GM21526 (cell line): ENCODE data around the gene OTOP2.

Experiments used
- ATAC-seq: cut with Tn5 transposase; IDR thresholded peaks from one replicate; pipeline ENCODE4 v1.9.1; 2021; ENCODE audit warnings: moderate library complexity; ENCODE audit not compliant: unreplicated experiment, low FRiP score

The OTOP2 gene, protein sequence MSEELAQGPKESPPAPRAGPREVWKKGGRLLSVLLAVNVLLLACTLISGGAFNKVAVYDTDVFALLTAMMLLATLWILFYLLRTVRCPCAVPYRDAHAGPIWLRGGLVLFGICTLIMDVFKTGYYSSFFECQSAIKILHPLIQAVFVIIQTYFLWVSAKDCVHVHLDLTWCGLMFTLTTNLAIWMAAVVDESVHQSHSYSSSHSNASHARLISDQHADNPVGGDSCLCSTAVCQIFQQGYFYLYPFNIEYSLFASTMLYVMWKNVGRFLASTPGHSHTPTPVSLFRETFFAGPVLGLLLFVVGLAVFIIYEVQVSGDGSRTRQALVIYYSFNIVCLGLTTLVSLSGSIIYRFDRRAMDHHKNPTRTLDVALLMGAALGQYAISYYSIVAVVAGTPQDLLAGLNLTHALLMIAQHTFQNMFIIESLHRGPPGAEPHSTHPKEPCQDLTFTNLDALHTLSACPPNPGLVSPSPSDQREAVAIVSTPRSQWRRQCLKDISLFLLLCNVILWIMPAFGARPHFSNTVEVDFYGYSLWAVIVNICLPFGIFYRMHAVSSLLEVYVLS

DNA sequence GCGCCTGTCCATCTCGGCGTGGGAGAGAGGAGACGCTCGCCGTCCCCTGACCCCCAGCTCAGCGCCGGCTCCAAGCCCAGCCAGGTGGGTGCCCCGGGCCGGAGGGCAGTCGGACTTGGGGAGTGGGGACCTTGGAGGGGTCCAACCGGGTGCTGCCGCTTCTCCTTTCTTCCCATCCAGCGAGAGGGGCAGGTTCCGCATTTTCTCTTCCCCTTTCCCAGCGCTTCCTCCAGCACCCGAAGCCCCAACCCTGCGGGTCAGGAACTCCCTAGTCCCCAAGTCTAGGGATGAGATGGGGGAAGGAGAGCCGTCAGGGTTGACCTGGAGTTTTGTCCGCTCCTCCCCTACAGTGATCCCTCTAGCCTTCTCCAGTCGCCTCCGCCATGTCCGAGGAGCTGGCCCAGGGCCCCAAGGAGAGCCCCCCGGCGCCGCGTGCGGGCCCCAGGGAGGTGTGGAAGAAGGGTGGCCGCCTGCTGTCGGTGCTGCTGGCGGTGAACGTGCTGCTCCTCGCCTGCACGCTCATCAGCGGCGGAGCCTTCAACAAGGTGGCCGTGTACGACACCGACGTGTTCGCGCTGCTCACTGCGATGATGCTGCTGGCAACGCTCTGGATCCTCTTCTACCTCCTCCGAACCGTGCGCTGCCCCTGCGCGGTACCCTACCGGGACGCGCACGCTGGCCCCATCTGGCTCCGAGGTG lies at the start of gene OTOP2:
Gene OTOP2 (plus strand): TSS at position 24 of the 699 bp plus-strand sequence. CDS start 360 bp downstream, at position 384.
- no peak for ATAC-seq

DNA sequence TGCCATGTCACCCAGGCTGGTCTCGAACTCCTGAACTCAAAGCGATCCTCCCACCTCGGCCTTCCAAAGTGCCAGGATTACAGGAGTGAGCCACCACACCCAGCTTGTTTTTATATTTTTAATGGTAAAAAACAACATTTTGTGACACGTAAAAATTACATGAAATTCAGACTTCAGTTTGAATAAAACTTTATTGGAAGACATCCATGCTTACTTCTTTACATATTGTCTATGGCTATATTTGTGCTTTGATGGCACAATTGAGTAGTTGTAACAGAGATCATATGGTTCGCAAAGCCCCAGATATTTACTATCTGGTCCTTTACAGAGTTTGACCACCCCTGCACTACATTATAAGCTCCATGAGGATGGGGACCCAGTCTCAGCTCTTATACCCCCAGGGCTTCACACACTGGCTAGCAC lies 49.4 kb upstream of the OTOP2 start:
- no peak for ATAC-seq

DNA sequence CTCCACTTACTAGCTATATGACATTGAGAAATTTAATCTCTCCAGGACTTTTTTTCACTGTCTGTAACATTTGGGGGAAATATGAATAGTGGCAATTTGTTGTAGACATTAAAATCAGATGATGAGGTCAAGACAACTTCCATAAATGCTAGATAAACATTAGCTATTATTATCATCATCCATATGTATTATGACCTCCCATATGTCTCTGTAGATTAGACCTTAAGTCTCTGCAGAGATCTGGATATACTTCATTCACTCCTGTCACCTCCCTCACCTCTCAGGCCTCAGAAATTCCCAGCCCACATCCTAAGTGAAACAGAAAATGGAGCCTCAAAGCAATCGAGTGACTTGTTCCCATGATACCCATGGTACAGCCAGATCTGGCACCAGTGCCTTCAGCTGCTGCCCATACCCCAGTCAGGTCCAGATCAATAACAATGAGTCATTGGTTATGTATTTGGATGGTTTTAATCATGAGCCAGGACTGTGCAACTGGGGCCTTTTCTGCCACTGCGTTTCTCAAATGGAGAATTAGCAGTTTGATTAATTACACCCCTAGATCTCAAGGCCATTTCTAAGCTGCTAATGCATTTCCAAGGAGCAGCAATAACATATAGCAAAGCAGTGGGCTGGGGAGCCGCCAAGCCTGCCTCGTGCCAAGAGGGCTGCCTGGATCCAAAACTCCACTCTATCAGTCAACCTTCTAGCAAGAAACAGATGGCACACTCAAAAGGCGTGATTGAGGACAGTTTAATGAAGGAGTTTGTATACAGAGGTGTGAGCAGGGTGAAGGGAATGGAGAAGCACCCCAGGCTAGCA lies 48.7 kb upstream of the OTOP2 start:
- no peak for ATAC-seq

DNA sequence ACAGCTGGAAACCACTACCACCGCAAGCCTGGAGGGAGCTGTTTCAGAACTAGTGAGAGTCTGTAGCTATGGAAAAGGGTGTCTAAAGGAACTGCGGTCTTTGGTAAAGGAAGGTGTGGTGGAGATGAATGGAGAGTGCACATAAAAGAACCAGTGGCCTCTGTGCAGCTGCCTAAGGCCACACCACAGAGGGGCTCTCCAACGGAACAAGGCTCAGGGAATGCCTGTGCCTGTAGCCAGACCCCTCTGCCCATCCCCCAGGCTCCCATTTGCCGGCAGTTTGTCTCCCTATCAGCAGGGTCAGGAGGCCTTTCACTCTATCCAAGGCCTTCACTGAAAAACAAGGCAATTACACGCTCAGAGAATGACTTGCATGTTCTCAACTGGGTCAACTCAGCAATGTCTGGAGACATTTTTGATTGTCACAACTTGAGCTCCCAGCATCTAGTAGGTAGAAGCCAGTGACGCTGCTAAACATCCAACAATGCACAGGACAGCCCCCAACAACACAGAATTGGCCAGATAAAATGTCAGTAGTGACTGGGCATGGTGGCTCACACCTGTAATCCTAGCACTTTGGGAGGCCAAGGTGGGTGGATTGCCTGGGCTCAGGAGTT lies 48.0 kb upstream of the OTOP2 start:
- no peak for ATAC-seq

DNA sequence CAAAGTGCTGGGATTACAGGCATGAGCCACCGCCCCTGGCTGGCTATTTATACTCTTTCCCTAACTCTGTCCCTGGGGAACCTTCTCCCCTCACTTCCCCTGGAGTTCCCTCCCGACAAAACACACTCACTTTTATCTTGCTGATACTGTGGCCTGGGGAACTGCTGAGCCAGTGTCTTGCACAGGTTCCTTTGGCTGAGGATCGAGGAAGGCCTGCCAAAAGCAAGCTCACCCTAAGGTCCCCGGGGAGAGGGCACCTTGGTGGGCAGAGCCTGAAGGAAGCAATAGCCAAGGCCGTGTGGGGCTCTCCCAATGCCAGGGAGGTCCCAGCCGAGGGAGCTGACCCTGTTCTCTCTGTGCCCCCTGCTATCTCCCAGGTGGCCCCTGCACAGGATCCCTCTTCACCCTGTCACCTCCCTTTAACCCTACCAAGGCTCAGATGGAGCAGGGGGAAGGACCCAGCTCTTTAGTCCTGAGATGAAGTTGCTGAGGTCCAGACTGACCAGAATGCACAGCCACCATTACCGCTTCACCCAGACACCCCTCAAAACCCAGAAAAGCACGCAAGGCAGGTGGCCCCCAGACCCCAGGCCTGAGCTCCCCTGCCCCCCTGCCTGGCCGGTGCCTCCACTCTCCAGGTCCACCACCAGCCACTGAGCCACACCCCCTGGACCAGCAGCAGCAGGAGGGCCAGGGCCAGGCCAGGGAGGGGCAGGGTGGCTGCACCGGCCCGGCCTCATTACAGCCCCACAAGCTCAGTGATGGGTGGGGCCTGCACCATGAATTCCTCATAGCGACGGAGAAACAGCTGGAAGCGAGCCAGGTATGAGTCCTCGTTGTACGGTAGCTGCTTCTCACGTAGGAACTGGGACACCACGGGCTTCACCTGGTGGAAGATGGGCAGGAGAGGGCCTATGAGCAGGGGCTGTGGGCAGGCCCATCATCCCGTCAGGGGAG lies 46.2 kb upstream of the OTOP2 start:
- no peak for ATAC-seq

DNA sequence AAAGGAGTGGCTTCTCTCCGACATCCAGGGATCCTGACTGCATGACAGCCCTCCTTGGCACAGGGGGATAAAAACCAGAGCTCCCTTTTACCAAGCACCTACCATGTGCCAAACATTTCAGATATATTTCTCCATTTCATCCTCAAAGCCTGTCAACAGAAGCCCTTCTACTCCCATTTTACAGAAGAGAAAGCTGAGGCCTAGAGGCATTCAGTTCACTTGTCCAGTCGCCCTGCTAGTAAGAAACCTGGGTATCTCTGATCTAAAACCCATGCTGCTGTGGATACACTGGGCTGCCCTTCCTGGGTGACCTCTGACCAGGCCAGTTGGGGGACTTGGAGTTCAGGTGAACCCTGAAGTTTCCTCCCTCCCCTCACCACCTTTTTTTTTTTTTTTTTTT lies 45.4 kb upstream of the OTOP2 start:
- no peak for ATAC-seq

DNA sequence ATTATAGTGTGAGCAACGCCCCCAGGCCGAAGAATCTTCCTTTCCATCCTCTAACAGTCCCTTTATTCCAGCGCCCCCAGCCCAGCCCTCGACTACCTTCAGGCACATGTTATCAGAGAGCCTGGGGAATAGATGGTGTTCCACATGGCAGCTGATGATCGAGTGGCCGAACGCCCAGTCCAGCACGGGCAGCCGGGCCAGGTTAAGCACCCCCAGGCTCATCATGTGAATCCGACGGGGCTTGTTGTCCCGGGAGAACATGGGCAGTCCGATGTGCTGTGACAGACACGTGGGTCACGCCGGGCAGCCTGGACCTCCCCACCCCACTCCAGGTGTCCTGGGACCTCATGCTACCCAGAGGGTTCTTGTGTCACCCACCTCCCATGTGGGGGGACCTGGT lies 44.8 kb upstream of the OTOP2 start:
- no peak for ATAC-seq

DNA sequence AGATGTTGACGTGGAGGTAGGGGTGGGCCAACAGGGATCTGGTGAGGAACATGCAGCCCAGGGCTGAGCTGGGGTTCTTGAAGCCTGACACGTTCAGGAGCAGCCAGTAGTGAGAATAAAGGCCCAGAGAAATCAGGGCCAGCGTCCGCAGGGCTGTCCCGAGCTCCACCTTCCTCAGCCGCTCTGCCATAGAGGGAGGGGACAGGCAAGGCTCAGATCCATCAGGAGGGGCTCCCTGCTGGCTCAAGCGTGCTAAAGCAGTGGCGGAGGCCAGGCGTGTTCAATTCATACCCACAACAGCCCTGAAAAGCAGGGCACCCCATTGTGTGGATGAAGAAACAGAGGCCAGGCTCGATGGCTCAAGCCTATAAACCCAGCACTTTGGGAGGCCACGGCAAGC lies 43.0 kb upstream of the OTOP2 start:
- ATAC-seq = no peak

DNA sequence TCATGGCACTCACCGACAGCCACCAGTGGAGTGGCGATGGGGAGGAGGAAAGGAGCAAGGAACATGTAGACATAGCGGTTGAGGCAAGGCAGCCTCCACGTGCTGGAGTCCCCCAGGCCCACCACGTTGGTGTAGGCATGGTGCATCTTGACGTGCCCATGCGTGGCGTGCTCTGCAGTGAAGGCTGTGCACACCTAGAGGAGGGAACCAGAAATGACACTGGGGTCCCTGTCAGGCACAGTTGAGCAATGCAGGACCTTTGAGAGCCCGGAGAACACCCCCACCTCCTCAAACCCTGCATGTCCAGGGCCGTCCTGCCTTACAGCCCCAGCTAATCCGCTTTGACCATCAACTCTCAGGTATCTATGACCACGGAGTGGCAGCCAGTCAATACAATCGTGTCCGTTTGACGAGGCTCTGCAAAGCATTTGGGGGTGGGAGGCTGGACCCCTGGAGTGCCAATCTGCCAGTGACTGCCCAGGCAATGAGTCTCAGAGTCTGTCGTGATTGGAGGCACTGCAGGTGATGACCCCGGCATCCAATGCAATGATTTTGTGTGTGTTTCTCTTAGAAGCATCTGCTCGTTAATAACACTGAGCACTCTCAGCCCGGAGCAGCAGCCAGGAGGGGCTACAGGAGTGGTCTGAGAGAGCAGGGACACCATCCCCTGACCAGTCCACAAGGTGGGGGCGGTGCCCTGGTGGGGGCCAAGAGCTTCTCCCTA lies 41.4 kb upstream of the OTOP2 start:
- ATAC-seq = no peak

DNA sequence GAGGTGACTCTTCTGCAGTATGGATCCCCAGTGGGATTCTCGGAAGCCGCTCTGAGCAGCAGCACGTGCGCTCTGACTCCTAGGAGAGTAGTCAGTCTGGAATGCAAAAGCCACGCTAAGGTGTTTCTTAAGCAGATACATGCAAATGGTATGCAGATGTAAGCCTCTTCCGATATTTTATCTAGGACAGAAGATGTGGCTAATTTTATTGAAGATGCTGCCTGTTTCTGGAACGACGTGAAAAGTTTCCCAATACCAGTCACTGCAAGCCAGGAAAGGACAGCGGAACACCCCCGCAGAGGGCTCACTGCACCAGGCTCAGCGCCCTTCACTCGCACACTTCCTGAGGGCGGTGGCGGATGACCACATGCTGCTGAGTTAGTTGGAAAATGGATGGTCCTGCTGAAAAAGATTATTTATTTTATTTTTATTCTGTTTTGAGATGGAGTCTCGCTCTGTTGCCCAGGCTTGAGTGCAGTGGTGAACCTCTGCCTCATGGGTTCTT lies 40.8 kb upstream of the OTOP2 start:
- no peak for ATAC-seq

DNA sequence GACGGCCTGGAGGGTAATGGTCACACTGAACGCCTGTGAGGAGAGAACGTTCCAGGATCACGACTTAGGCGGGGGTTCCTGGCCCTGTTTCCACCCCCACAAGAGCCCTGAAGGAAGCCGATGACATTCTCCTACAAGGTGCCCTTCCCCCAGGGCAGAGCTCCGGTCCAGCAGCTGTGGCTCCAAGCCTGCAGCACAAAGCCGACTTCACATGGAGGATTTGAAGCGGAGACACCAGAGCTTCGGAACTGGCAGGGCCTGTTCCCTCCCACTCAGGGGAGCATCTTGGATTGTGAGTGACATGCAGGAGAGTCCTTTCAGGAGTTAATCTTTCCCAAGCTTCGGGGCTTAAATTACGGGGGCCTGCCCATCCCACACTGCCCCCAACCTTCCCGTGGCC lies 35.6 kb upstream of the OTOP2 start:
- ATAC-seq = no peak

DNA sequence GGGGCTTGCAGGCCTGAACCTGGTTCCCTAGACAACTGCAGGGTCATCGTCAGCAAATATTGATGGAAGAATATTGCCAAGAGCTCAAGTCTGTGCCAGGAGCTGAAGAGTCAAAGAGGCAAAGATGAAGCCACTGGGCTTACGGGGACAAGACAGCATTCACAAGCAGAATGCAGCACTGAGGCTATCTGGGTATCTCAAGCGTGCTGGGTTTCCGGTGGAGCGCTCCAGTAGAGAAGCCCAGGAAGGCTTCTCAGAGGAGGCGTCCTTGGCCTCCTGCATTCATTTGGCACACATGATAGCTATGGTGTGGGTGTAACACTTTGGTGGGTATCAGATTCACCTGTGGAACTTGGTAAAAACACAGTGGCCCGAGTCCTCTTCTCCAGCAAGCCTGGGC lies 33.5 kb upstream of the OTOP2 start:
- ATAC-seq = no peak

DNA sequence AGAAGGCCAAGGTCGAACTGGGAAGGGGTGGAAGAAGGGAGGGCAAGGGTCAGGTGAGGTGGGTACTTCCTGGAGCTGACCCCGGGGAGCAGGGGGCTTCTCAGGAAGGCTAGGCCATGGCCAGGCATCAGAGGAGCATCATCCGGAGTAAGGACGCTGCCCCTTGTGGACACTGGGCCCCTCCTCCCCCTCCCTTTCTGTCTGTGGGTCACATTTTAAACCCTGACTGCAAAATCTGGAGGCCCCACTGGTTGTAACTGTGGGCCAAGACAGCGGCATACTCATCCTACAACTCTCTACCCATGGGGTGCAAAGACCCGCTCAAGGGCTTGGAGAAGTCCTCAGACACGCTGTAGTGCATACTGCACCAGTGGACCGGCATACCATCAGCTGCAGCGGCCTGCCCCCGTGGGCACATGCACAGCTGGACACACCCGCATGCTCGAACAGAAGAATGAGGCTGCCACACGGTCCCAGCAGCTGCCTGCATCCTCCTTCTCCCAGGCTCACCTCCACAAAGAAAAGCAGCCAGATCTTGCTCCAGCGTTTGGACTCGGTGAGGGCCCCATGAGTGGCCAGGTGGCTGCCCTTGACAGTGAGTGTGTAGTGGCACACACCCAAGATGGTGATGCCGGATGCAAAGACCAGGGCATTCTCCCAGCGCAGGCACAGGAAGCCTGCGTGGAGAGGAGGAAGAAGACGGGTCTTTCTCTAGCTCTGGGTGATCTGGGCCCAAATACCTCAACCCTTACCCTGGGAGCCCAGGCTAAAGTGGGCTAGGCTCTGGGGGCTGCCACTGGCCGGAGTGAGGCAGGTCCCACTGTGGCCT lies 31.8 kb upstream of the OTOP2 start:
- no peak for ATAC-seq

DNA sequence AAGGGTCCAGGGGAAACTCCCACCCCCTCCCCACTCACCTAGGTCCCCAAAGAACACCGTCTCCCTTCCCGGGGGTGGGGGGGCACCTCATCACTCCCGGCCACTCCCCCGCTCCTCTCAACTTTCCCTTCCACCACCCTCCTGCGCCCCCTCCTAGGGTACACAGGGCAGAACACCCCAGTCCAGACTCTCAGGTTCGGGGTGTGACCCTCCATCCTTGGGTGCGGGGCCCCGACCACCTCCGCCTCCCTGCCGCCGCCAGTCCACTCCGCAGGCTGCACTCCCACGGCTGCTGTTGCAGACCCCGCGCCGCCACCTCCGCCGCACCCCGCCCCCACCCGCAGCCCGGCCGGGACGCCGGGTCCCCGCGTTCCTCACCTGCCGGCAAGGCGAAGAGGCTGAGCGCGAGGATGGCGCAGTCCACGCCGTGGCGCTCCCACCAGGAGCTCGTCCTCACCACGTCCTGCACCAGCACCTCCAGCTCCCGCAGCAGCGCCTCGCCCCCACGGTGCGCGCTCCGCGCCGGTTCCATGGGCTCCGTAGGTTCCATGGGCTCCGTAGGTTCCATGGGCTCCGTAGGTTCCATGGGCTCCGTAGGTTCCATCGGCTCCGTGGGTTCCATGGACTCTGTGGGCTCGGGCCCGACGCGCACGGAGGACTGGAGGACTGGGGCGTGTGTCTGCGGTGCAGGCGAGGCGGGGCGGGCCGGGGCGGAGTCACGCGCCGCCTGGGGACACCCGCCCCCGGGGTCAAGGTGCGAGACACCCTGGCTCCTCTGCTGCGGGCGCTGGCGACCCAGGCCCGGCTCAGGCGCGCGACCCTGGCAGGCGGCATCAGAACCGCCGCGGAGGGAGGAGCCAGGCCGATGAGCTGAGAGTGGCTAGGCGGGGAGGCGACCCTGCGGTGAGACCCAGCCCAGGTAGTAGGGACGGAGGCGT lies 30.8 kb upstream of the OTOP2 start, which contains the start of gene FADS6:
Gene FADS6 (minus strand): TSS at position 660 of the 938 bp plus-strand sequence. CDS start 38 bp downstream, at position 622.
- no peak for ATAC-seq

DNA sequence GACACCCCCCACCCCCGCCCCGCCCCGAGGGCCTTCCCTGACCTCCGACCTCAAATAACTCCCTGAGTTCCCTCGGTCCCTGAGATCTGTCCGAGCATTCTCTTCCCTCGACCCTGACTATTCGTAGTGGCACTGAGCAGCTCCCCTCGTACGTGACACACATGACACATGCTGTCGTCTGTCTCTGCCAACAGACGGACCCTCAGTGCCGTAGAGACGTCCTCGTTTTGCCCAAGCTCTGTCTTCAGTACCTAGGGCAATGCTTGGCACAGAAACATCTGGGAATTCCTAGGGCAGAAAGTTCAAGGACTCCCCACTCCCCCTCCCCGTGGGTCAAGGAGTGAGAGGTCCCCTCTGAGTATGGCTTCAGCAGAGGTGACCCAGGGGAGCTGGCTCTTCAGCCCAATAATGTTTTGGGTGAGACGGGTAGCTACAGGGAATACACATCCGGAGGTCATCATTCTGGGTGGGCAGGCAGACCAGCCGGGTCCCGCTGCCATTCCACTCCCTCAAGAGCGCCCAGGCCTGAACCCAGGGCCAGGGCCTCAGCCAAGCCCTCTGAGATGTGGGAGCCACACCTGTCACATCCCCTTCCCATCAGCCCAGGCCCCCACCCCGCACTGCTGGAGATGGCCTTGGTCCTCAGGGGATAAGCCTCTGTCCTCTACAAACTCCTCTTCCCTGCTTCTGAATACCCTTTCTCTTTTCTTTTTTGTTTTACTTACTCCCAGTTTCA lies 30.0 kb upstream of the OTOP2 start:
- ATAC-seq = no peak
